OCI-LY3 (cell line): ENCODE data around the gene RDH13.
A peak's percentile ranks its signal among the peaks of the same experiment; 100 is the strongest.

ENCODE experiments used
- H2AFZ ChIP-seq: fragments of 200-600, 300-600 bp; shearing (Covaris generic); 2 replicates; pipeline ENCODE4 v1.6.0; 2014; ENCODE audit warnings: antibody characterized with exemption, low read depth, low read length
- H3K27ac ChIP-seq: fragments of 200-600, 300-600 bp; sonication (generic); 2 replicates; pipeline ENCODE4 v1.5.1; 2014; ENCODE audit warnings: mild to moderate bottlenecking, low read length, moderate library complexity, mixed read lengths
- H3K27me3 ChIP-seq: fragments of 200-600, 300-600 bp; sonication (generic); 2 replicates; pipeline ENCODE4 v1.6.1; 2014; ENCODE audit warnings: low read depth, low read length, mixed read lengths
- H3K36me3 ChIP-seq: fragments of 200-600, 300-600 bp; sonication (generic); replicated peaks from 2 replicates; pipeline ENCODE3; 2014; ENCODE audit warnings: low read depth, low read length, mixed read lengths
- H3K4me1 ChIP-seq: fragments of 300-600, 200-600 bp; sonication (generic); 2 replicates; pipeline ENCODE4 v1.6.1; 2014; ENCODE audit warnings: low read length, mixed read lengths
- H3K4me2 ChIP-seq: fragments of 200-600, 300-600 bp; sonication (generic); 2 replicates; pipeline ENCODE4 v1.6.1; 2014; ENCODE audit warnings: low read length, mixed read lengths
- H3K4me3 ChIP-seq: fragments of 300-600, 200-600 bp; sonication (generic); 2 replicates; pipeline ENCODE4 v1.5.1; 2014; ENCODE audit warnings: antibody characterized with exemption, mild to moderate bottlenecking, low read length, moderate library complexity
- H3K79me2 ChIP-seq: fragments of 300-600, 200-600 bp; shearing (Covaris generic); 2 replicates; pipeline ENCODE4 v1.6.1; 2014; ENCODE audit warnings: mild to moderate bottlenecking, low read length, mixed read lengths
- H3K9ac ChIP-seq: fragments of 300-600, 200-600 bp; shearing (Covaris generic); 2 replicates; pipeline ENCODE4 v1.6.0; 2014; ENCODE audit warnings: mild to moderate bottlenecking, low read length, moderate library complexity
- H3K9me3 ChIP-seq: fragments of 200-600, 300-600 bp; shearing (Covaris generic); 2 replicates; pipeline ENCODE4 v1.6.1; 2014; ENCODE audit warnings: low read length, mixed read lengths; ENCODE audit not compliant: insufficient read depth
- H4K20me1 ChIP-seq: fragments of 200-600, 300-600 bp; sonication (generic); 2 replicates; pipeline ENCODE4 v1.6.1; 2016; ENCODE audit warnings: low read length, mixed read lengths; ENCODE audit not compliant: insufficient read depth
- EZH2phosphoT487 ChIP-seq: fragments of 200-600 bp; shearing (Covaris generic); IDR thresholded peaks from 2 replicates; pipeline ENCODE4 v1.6.1; 2018; ENCODE audit warnings: antibody characterized with exemption, mixed run types, low read depth
- TF ChIP-seq, protein P1 (sequence below): fragments of 200-600, 300-600 bp; sonication (generic); IDR thresholded peaks from 2 replicates; pipeline ENCODE4 v1.5.1; 2014; ENCODE audit warnings: antibody characterized with exemption, low read length, low read depth

RDH13 gene

DNA sequence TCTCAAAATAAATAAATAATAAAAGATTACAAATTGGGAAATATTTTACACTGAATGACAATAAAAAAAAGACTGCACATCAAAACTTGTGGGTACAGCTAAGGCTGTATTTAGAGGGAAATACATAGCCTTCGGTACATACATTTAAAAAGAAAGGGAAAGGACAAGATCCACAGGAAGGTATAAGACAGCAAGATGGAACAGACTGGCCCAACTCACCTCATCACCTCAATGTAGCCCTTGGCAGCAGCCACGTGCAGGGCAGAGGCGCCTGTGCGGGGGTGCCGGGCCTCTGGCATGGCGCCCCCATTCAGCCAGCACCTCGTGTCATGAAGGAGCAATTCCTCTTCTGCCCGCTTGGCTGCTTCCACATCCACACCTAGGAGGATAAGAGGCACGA lies 40.2 kb upstream of the RDH13 start:
- H3K79me2 ChIP-seq, result no peaks in the 10 kb centered on the region
- no peak overlapping the region for H3K9ac ChIP-seq
- H3K4me1 ChIP-seq, result no peaks in the 10 kb centered on the region
- TF ChIP-seq, protein P1, sequence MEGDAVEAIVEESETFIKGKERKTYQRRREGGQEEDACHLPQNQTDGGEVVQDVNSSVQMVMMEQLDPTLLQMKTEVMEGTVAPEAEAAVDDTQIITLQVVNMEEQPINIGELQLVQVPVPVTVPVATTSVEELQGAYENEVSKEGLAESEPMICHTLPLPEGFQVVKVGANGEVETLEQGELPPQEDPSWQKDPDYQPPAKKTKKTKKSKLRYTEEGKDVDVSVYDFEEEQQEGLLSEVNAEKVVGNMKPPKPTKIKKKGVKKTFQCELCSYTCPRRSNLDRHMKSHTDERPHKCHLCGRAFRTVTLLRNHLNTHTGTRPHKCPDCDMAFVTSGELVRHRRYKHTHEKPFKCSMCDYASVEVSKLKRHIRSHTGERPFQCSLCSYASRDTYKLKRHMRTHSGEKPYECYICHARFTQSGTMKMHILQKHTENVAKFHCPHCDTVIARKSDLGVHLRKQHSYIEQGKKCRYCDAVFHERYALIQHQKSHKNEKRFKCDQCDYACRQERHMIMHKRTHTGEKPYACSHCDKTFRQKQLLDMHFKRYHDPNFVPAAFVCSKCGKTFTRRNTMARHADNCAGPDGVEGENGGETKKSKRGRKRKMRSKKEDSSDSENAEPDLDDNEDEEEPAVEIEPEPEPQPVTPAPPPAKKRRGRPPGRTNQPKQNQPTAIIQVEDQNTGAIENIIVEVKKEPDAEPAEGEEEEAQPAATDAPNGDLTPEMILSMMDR, result no peak
- TF ChIP-seq EZH2phosphoT487, result no peak
- peaks cover 9% of the 10 kb centered on the region for H4K20me1 ChIP-seq
- no peak overlapping the region for H3K4me3 ChIP-seq
- peaks cover 13% of the 10 kb centered on the region for H3K36me3 ChIP-seq
- no peak overlapping the region for H2AFZ ChIP-seq
- H3K27me3 ChIP-seq, result no peaks in the 10 kb centered on the region
- H3K27ac ChIP-seq, result no peak overlapping the region
- H3K4me2 ChIP-seq, result no peak overlapping the region
- no peaks in the 10 kb centered on the region for H3K9me3 ChIP-seq

DNA sequence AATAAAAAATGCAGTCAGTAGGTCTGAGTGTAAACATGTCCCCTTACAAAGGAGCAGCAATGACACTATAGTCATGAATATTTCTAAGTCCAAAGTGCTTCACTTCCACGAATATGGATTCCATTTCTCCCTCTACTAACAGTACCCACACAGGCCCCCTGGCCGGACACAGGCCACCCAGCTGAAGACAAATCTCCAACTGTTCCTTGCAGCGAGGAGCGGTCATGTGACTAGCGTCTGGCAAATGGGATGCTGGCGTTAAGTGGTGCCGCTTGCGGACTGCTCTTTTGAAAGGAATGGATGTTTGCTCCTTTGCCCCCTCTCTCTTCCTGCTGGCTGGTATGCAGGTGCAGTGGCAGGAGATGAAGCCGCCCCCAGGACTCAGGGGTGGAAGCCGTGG lies 38.3 kb upstream of the RDH13 start:
- H2AFZ ChIP-seq, result no peak overlapping the region
- no peak overlapping the region for H3K9ac ChIP-seq
- TF ChIP-seq, protein P1, result no peak
- TF ChIP-seq EZH2phosphoT487, result no peak
- H4K20me1 ChIP-seq, result peaks cover 6% of the 10 kb centered on the region
- H3K27me3 ChIP-seq, result no peaks in the 10 kb centered on the region
- H3K4me3 ChIP-seq, result no peak overlapping the region
- H3K9me3 ChIP-seq, result no peaks in the 10 kb centered on the region
- no peak overlapping the region for H3K27ac ChIP-seq
- H3K79me2 ChIP-seq, result no peaks in the 10 kb centered on the region
- no peaks in the 10 kb centered on the region for H3K4me1 ChIP-seq
- H3K4me2 ChIP-seq, result no peak overlapping the region
- H3K36me3 ChIP-seq, result peaks cover 13% of the 10 kb centered on the region

DNA sequence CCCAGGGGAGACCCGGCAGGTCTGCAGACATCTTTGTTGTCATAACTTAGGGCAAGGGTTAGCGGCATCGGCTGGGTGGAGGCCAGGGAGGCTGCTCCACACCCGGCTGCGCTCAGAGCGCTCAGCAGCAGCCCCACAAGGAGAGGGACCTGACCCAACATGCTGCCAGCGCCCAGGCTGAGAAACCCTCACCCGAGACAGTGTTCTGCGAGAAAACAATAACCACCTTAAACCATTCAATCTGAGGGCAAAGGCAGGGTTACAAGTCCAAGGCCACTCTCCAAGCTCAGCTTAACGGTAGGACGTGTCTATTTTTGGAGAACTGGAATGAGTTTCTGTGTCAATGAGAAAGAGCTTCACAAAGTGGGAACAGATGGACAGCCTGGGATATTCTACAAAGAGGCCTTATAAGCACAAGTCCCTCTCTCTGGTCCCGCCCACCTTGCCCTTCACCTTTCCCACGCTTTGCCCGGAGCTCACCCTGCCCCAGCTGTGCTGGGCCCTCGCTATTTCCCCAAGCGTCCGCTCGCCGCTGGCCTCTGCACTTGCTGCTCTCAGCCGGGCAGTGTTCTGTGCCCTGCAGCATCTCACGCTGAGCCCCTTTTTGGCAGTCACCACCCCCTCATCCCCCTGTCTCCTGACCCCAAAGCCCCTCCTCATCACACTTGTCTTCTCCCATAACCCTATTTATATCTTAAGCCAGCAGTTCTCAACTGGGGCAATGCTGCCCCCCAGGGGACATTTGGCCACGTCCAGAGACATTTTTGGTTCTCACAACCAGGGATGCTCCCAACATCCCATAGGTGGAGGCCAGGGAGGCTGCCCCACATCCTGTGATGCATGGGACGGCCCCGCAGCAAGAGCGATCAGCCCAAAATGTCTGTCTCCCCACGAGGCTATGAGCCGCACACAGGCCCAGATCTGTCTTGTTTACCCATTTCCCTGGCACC lies 36.9 kb upstream of the RDH13 start:
- Histone ChIP-seq H3K27ac (no peak overlapping the region), H3K79me2 (no peaks in the 10 kb centered on the region), H3K27me3 (no peaks in the 10 kb centered on the region), H3K36me3 (peaks cover 14% of the 10 kb centered on the region), H3K4me2 (no peak overlapping the region), H3K4me1 (no peaks in the 10 kb centered on the region), H3K4me3 (no peak overlapping the region), H4K20me1 (peaks cover 6% of the 10 kb centered on the region), H3K9ac (no peak overlapping the region), H2AFZ (no peak overlapping the region), H3K9me3 (no peaks in the 10 kb centered on the region)
- TF ChIP-seq EZH2phosphoT487, result no peak
- TF ChIP-seq, protein P1, result peak; percentile 24; the same call in 1 of the 2 replicates

DNA sequence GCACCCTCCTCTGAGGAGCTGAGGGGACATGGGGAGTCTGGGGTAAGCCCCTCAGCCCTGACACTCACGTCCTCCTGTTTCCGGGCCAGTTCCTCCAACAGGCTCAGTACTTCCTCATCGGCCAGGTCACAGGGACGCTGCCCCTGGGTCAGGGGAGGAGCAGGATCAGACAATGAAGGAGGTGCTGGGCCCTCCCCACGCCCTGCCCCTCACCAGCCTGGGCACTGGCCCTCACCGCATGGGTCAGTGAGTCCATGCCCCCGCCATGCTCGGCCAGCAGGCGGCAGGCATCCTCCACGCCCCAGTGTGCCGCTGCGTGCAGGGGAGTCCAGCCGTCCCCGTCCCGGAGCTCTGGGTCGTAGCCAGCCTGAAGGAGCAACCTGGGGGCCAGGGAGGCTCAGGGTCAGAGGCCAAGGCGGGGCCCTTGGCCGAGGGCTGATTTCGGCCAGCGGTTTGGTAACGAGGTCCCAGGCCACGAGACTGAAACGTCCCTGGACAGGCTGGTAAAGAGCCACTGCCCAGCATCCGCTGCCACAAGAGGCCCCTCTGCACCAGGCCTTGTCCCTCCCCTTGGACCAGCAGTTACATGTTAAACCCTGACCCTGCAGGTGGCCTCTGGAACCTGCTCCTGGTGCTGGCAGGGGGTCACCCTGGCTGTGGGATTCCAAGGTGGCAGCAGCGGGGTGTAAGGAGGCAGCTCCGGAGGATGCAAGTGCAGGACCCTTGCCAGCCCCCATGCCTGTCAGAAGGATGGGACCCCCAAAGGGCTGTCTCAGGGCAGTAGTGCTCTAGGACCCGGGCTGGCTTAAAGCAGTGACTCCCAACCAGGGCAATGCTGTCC lies 36.0 kb upstream of the RDH13 start:
- TF ChIP-seq, protein P1, result no peak
- no peaks in the 10 kb centered on the region for H3K79me2 ChIP-seq
- H3K4me3 ChIP-seq, result no peak overlapping the region
- no peak overlapping the region for H3K9ac ChIP-seq
- no peak overlapping the region for H3K4me2 ChIP-seq
- no peaks in the 10 kb centered on the region for H3K4me1 ChIP-seq
- H3K27me3 ChIP-seq, result no peaks in the 10 kb centered on the region
- peaks cover 6% of the 10 kb centered on the region for H4K20me1 ChIP-seq
- no peak overlapping the region for H3K27ac ChIP-seq
- H3K36me3 ChIP-seq, result peaks cover 19% of the 10 kb centered on the region
- no peaks in the 10 kb centered on the region for H3K9me3 ChIP-seq
- H2AFZ ChIP-seq, result no peak overlapping the region
